Caco-2 (cell line): ENCODE results near the gene CGB7. TPM values are rescaled to one million over a fixed set of nuclear protein-coding genes. Genes with fewer than 3 reads are reported as not detected.
"Not testable (repeated sequence)": the region's sequence is repeated elsewhere in the genome, so short reads cannot be mapped to it uniquely, and the experiment has no call there.

Experiments used
- BruUV-seq: library from RNA; stranded (reverse); fragments of 400-500 nt; replicated peaks from 2 replicates; lab custom pipeline; 2021; lab: Mats Ljungman, UMichigan
- CTCF ChIA-PET: fragments of 300-600 bp; sonication (Branson Sonifier 250); formaldehyde crosslinking; loops from one replicate; lab custom pipeline; 2022; ENCODE audit warnings: antibody characterized with exemption; lab: Charles Lee
- POLR2A ChIA-PET: fragments of 300-600 bp; sonication (Branson Sonifier 250); formaldehyde crosslinking; loops from one replicate; lab custom pipeline; 2022; ENCODE audit warnings: antibody characterized with exemption; lab: Charles Lee
- DNase-seq, 2 experiments: peaks; one replicate each; pipeline versions ENCODE4 v3.0.0 to v3.0.0-alpha.2; 2020 to 2022
- H3K27me3 ChIP-seq: replicated peaks from 2 replicates; pipeline ENCODE4 v1.6.0; 2011; ENCODE audit warnings: low read length; ENCODE audit not compliant: control insufficient read depth, insufficient read depth
- H3K36me3 ChIP-seq: 2 replicates; pipeline ENCODE4 v1.5.1; 2011; ENCODE audit warnings: low read length; ENCODE audit not compliant: control insufficient read depth, insufficient read depth
- H3K4me1 ChIP-seq: fragments of 250-450 bp; sonication (Bioruptor Pico); 2 replicates; pipeline ENCODE4 v1.5.1; 2020; ENCODE audit warnings: mild to moderate bottlenecking
- H3K4me3 ChIP-seq: 2 replicates; pipeline ENCODE4 v1.5.1; 2011; ENCODE audit warnings: low read depth, mild to moderate bottlenecking, control low read depth, low read length
- H3K9me3 ChIP-seq: fragments of 250-450 bp; sonication (Bioruptor Pico); 2 replicates; pipeline ENCODE4 v1.5.1; 2020; ENCODE audit warnings: mild to moderate bottlenecking, moderate library complexity
- H3K27ac Mint-ChIP-seq: one replicate; pipeline ENCODE4 v1.8.0; 2022; ENCODE audit warnings: mixed read lengths; ENCODE audit not compliant: unreplicated experiment
- H3K27me3 Mint-ChIP-seq: one replicate; pipeline ENCODE4 v1.8.0; 2022; ENCODE audit warnings: mixed read lengths; ENCODE audit not compliant: insufficient read depth, unreplicated experiment
- H3K36me3 Mint-ChIP-seq: one replicate; pipeline ENCODE4 v1.8.0; 2022; ENCODE audit warnings: mild to moderate bottlenecking, mixed read lengths; ENCODE audit not compliant: insufficient read depth, unreplicated experiment
- H3K4me1 Mint-ChIP-seq: one replicate; pipeline ENCODE4 v1.8.0; 2022; ENCODE audit warnings: low read depth, mixed read lengths; ENCODE audit not compliant: unreplicated experiment
- H3K4me3 Mint-ChIP-seq: one replicate; pipeline ENCODE4 v1.8.0; 2022; ENCODE audit warnings: mild to moderate bottlenecking, moderate library complexity, mixed read lengths; ENCODE audit not compliant: unreplicated experiment
- H3K9me3 Mint-ChIP-seq: one replicate; pipeline ENCODE4 v1.8.0; 2022; ENCODE audit warnings: mixed read lengths; ENCODE audit not compliant: unreplicated experiment
- CTCF ChIP-seq, 2 experiments: fragments of 200-600 bp in 1 of 2; IDR thresholded peaks; 1 replicate in 1 of 2; 2 replicates in 1 of 2; pipeline versions ENCODE4 v1.5.1 to v1.8.0; 2011 to 2022; ENCODE audit warnings: antibody characterized with exemption in 1 of 2, control low read depth in 1 of 2, inconsistent platforms in 1 of 2, low read depth in 1 of 2, low read length in 1 of 2, mild to moderate bottlenecking in 1 of 2, moderate library complexity in 1 of 2; ENCODE audit not compliant: insufficient read depth in 1 of 2, severe bottlenecking in 1 of 2, unreplicated experiment in 1 of 2
- intact Hi-C: fragments of 100-400 bp; cut with micrococcal nuclease; formaldehyde crosslinking; loops from one replicate; pipeline ENCODE4 v1.10.0; 2022; ENCODE audit not compliant: unreplicated experiment
- total RNA-seq: library from RNA; stranded (reverse); gene quantifications from 2 replicates; pipeline ENCODE4 v1.2.3, GENCODE V29; 2022

The CGB7 gene
- total RNA-seq, 1 experiment from 2014 or later, result 3.0 TPM

- Histone ChIP-seq H3K4me1 (no peaks in the 10 kb centered on the region), H3K27me3 (no peaks in the 10 kb centered on the region), H3K9me3 (no peaks in the 10 kb centered on the region), H3K4me3 (no peak overlapping the region), H3K36me3 (no peaks in the 10 kb centered on the region)
- no peak for DNase-seq
- no peak for TF ChIP-seq CTCF (IDR thresholded peaks at IDR 0.05; ENCODE audit: insufficient read depth in 1 of 2, low read depth in 1 of 2, low read length in 1 of 2, severe bottlenecking in 1 of 2, unreplicated experiment in 1 of 2)
- no peaks in the 10 kb centered on the region for H3K9me3 Mint-ChIP-seq
- no peaks in the 10 kb centered on the region for H3K4me1 Mint-ChIP-seq
- CTCF ChIA-PET, result no interaction called here
- no peaks in the 10 kb centered on the region for H3K27me3 Mint-ChIP-seq
- no TSS peak for BruUV-seq
- H3K27ac Mint-ChIP-seq, result no peak overlapping the region
- H3K36me3 Mint-ChIP-seq, result no peaks in the 10 kb centered on the region
- intact Hi-C loops, result no loop called here
- no peak overlapping the region for H3K4me3 Mint-ChIP-seq
- POLR2A ChIA-PET, result no interaction called here
Observed at GRCh38 chr19:49042177-49042576, 15.4 kb downstream of the CGB7 start.

GRCh38 chr19:49039736-49040135, 17.8 kb downstream of the CGB7 start:
- H3K4me3 Mint-ChIP-seq, H3K4me3 ChIP-seq, H3K9me3 ChIP-seq, H3K9me3 Mint-ChIP-seq, H3K36me3 Mint-ChIP-seq, H3K27ac Mint-ChIP-seq, BruUV-seq, DNase-seq, H3K27me3 Mint-ChIP-seq, H3K36me3 ChIP-seq, intact Hi-C loops, H3K4me1 ChIP-seq, H3K4me1 Mint-ChIP-seq, H3K27me3 ChIP-seq: not testable (repeated sequence)
- POLR2A ChIA-PET, result interaction anchor here (0.6 kb wide), 1 partner anchor 40 kb away, joined by 3 read pairs; no protein-coding TSS in a partner anchor
- CTCF ChIA-PET, result interaction anchor here (0.8 kb wide), 1 partner anchor 58 kb away, joined by 3 read pairs; no protein-coding TSS in a partner anchor

GRCh38 chr19:49038557-49039276, 18.8 kb downstream of the CGB7 start:
- intact Hi-C loops, H3K27me3 Mint-ChIP-seq, H3K4me1 ChIP-seq, DNase-seq, H3K36me3 ChIP-seq, H3K4me1 Mint-ChIP-seq, H3K27ac Mint-ChIP-seq, H3K36me3 Mint-ChIP-seq, H3K9me3 ChIP-seq, H3K9me3 Mint-ChIP-seq, H3K4me3 Mint-ChIP-seq, H3K4me3 ChIP-seq, H3K27me3 ChIP-seq, BruUV-seq: not testable (repeated sequence)
- ChIA-PET CTCF (interaction anchor here (0.8 kb wide), 1 partner anchor 59 kb away, joined by 3 read pairs; no protein-coding TSS in a partner anchor), POLR2A (interaction anchor here (0.6 kb wide), 1 partner anchor 39 kb away, joined by 3 read pairs; no protein-coding TSS in a partner anchor)

- H3K27me3 ChIP-seq, H3K4me1 Mint-ChIP-seq, BruUV-seq, H3K9me3 Mint-ChIP-seq, H3K4me1 ChIP-seq, H3K9me3 ChIP-seq, H3K36me3 ChIP-seq, H3K27ac Mint-ChIP-seq, POLR2A ChIA-PET, CTCF ChIA-PET, H3K27me3 Mint-ChIP-seq, H3K4me3 Mint-ChIP-seq, H3K36me3 Mint-ChIP-seq, DNase-seq, H3K4me3 ChIP-seq, intact Hi-C loops: not testable (repeated sequence)
Observed at GRCh38 chr19:49038111-49038510, 19.4 kb downstream of the CGB7 start.
